Esophagus muscularis mucosa (tissue), 3 donors: ENCODE data around the gene STRBP.

ENCODE experiments used
- CTCF ChIP-seq, 3 experiments: fragments of 200-600 bp in 2 of 3; fragments of 450-650 bp in 1 of 3; sonication (generic) in 2 of 3; IDR thresholded peaks; one replicate each; pipeline ENCODE4 v1.5.1; 2017 to 2019; ENCODE audit warnings: antibody characterized with exemption in 3 of 3, mild to moderate bottlenecking in 2 of 3, moderate library complexity in 1 of 3
- POLR2A ChIP-seq: fragments of 450-650 bp; IDR thresholded peaks from one replicate; pipeline ENCODE4 v1.6.1; 2017; ENCODE audit warnings: antibody characterized with exemption, moderate library complexity, mild to moderate bottlenecking, low read depth

GRCh38 chr9:123310551-123311249 is 42.3 kb upstream of the STRBP start:
- TF ChIP-seq CTCF (IDR thresholded peaks at IDR 0.05) (no peak), POLR2A (no peak)
